ENCODE results near the gene SVIL.

- TF ChIP-seq CTCF (IDR thresholded peaks at IDR 0.05; ENCODE audit: low read length) (no peak), EZH2 (IDR thresholded peaks at IDR 0.05; ENCODE audit: borderline replicate concordance, low read length) (no peak)
Measured at GRCh38 chr10:29658984-29659965, 24.5 kb upstream of the SVIL start.

Data from OCI-LY1 (cell line).